Measurements from ENCODE around the gene OSBPL2.

The OSBPL2 gene

DNA sequence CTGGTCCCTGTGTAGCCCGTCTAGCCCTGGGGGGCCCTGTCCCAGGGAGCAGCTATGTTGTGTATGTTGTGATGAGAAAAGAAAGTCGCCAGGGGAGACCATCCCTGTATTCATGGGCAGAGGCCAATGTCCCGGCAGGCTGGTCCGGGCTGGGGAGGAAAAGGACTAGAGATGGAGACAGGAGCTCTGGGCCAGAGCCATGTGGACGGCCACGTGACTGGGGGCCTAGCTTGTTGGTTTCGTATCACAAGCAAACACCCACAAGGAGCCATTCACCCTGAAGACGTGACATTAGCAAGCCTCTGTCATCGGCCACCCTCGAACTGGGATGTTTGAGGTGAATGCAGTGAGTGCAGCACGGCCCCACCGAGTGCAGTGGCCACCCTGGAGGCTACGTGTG is 15.3 kb upstream of the OSBPL2 start:
- no peak for DNase-seq

DNA sequence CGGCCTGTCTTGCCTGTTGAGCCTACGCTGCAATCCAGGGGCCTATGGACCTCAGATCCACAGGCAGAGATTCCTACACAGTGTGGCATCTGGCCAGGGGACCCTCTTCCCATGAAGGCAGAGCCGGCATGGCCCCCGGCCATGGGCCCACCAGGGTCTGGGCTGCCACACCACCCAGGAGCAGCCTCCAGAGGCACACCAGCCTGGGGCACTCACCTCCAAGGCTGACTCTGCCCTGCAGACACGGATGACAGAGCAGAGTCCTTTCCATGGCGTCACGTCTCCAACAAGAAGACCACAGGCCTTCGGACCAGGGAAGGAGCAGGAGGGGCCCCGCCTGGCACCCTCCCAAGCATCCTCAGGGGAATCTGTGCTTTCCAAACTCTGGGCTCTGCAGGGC is 14.8 kb upstream of the OSBPL2 start:
- no peak for DNase-seq

DNA sequence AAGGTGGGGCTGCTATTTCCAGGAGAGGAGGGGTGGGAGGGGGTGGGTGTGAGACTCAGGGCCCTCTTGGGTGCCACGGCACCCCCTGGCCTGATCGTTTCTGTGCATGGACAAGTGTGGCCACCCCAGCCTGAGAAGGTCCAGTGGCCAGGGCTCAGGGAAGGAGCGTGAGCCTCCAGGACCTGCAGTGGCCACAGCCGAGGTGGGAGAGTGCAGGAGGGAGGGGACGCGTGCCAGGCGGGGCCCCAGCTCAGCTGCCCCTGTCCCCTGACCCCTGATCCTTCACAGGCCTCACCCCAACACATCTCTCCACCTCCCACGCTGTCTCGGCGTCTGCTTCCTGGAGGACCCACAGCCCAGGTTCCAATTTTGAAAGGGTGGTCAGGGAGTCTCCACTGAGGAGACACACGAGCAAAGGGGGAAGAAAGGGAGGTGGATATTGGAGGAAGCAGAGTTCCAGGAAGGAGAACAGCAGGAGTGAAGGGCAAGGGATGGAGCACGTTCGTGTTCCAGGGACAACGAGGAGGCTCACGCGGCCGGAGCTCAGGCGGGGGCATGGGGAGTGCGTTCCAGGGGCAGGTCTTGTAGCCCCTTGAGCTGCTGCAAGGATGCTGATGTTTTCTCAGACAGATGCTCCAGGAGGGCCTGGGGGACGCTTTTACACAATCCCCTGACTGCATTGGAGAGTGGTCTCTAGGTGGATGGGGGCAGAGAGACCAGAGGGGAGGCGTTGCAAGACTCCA is 14.0 kb upstream of the OSBPL2 start:
- DNase-seq, result no peak

GRCh38 chr20:62225026-62225425 is 13.3 kb upstream of the OSBPL2 start:
- no peak for DNase-seq

- DNase-seq, result no peak
These were observed 12.3 kb upstream of the OSBPL2 start for GRCh38 chr20:62225820-62226635.

DNA sequence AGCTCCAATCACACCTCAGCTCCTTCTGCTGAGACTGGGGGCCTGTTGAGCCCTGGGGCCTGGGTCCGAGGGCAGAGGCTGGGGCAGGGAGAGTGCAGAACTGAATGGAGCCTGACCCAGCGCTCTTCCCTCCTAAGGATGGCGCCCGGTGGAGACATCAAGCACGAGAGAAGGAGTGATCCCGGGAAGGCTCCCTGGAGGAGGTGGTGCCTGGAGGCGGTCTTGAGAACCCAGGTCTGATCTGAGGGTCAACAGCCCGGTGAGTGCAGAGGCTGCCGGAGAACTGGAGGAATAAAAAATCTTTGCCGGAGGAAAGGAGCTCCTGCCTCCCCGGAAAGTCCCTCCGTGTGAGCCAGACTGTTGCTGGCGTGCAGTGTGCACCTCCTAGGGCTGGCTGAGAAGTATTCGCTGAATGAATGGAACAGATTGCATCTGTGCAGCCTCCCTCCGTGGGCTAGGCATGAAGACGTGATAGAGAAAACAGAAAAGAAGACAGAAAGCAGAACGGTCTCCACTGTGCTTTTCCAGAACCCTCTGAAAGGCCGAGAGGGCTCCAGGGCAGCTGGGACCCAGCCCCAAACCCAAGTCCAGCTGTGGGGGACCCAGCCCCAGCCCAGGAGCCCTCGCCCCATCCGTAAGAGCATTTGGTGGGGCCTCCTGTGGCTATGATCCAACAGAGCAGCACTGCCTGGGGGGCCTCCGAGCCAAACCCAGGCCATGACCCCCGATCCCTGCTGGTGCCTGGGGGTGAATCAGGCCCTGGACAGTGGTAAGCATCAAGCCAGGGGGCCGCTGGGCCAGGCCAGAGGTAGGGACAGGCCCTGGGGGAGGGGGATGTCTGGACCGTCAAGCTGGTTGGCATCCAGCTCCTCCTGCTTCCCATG is 11.4 kb upstream of the OSBPL2 start:
- no peak for DNase-seq

GRCh38 chr20:62227591-62227976 is 10.7 kb upstream of the OSBPL2 start:
- no peak for DNase-seq

DNA sequence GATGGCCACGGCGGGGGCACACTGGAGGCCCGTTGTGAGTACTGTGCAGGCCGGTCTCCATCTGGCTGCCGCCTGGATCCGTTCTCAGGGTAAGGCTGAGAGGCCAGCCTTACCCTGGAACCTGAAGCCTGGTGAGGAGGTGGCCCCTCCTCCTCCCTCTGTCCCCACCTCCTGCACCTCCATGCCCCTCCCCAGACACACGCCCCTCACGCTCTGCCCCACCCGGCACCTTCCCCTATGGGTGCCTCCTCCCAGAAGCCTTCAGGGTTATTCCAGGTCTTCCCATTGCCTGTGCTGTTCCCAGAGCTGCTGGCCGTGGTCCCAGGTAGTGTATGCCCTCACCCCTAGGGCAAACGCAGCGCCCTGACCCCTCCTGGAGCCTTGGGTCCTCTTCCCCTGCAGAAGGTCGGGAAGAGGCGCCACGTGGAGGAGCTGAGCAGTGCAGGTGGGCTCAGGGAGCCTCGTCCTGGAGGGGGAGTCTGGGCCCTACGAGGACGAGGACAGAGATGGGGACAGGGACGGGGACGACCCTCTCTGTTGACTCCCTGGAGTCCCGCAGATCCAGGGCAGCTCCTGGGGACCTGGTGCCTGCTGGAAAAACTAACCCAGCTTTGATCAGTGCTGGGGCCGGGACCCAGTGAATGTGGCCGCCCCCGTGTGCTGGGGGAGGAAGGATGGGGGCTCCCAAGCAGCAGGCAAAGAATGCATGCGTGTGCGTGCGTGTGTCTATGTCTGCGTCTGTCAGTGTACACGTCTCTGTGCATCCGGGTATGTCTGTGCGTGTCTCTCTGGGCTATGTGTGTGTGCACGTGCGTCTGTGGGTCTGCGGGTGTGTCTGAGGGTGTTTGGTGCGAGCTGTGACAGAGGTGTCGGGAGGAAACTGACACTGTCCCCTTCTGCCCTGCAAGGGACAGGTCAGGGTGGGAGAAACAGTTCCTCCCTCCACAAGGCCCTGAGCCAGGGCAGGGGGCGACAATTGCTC is 10.1 kb upstream of the OSBPL2 start:
- DNase-seq, result no peak

DNA sequence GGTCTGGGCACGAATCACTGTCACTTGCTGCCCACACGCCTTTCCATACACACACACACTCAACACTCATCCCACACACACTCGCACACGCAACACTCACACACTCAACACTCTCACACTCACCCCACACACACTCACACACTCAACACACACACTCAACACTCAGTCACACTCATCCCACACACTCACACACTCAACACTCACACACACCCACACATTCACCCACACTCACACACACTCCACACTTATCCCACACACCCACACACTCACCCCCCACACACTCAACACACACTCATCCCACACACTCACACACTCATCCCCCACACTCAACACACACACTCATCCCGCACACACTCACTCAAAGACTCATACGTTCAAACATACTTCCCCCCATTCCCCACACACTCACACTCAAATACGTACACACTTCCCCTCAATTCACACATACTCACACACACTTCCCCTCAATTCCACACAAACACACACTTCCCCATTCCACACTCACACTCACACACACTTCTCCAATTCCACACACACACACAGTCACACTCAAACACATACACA is 9.3 kb upstream of the OSBPL2 start:
- DNase-seq, result no peak

GRCh38 chr20:62229667-62230066 is 8.7 kb upstream of the OSBPL2 start:
- no peak for DNase-seq

GRCh38 chr20:62230276-62230675 is 8.0 kb upstream of the OSBPL2 start:
- DNase-seq, result no peak

- DNase-seq, result no peak
These were observed 7.6 kb upstream of the OSBPL2 start for GRCh38 chr20:62230696-62231095.

DNA sequence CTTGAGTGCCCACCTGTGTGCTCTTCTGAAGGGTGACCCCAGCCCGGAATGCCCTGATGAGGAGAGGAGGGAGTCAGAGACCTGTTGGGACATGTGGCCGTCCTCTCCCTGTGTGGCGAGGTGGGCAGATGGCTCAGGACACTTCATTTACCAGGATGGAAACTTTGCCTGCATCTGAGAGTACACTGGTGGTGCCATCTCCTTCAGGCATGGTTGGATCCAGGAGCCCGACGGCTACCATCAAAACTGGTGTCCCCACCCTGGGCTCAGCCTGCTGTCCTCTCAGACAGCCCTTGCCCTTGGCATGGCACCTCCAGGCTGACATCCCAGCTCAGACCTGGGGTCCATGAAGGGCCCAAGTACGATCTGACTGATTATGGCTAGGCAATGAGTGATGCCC is 7.0 kb upstream of the OSBPL2 start:
- DNase-seq, result no peak

- no peak for DNase-seq
These were observed 6.1 kb upstream of the OSBPL2 start for GRCh38 chr20:62232194-62232593.

- no peak for DNase-seq
These were observed 5.3 kb upstream of the OSBPL2 start for GRCh38 chr20:62232770-62233645.

DNA sequence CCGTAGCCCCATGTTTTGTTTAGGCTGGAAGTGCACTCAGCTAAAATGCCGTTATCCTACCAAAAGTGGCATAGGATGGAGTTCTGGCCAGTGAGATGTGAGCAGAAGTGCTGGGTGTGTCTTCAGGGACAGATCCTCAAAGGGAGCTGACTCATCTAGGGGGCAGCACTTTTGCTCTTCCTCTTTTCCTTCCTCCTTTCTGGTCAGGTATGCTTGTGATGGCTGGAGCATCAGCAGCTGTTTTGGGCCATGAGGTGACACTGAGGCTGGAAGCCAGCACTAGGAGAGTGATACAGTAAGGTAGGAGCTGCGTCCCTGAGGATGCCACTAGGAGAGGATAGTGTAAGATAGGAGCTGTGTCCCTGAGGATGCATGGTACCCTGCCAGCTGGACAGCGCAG is 4.6 kb upstream of the OSBPL2 start:
- no peak for DNase-seq

GRCh38 chr20:62234339-62234738 is 4.0 kb upstream of the OSBPL2 start:
- DNase-seq, result no peak

- DNase-seq, result no peak
These were observed 3.1 kb upstream of the OSBPL2 start for GRCh38 chr20:62235001-62235776.

DNA sequence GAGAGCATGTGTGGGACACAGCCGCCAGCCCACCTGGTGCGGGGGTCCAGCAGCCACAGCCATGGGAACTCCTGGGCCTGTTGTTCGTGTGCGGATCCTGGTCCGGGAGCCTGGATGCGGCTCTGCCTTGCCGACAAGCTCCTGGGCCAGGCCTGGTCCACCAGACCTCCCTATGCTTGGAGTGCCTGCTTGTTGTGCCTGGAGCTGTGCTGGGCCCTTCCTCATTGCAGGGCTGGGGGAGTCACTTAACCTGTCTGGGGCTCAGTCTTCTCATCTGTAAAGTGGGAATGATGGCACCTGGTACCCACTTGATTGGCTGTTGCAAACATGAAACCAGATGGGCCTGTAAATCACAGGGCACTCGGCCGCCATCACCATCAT is 2.6 kb upstream of the OSBPL2 start:
- no peak for DNase-seq

GRCh38 chr20:62236200-62236599 is 2.1 kb upstream of the OSBPL2 start:
- DNase-seq, result no peak
